PC-3 (cell line): ENCODE results near the gene MECR. TPM values are rescaled to one million over a fixed set of nuclear protein-coding genes. Genes with fewer than 3 reads are reported as not detected.

Experiments used
- ATAC-seq: fragments of 200-7000 bp; cut with Tn5 transposase; 2 replicates; pipeline ENCODE4 v1.9.1; 2020; ENCODE audit warnings: mild to moderate bottlenecking, moderate library complexity
- BruUV-seq: library from RNA; stranded (reverse); fragments of 400-500 nt; replicated peaks from 2 replicates; lab custom pipeline; 2021; lab: Mats Ljungman, UMichigan
- CTCF ChIA-PET: fragments of 300-600 bp; sonication (Branson Sonifier 250); formaldehyde crosslinking; loops from one replicate; lab custom pipeline; 2022; ENCODE audit warnings: antibody characterized with exemption; lab: Charles Lee
- POLR2A ChIA-PET: fragments of 300-600 bp; sonication (Branson Sonifier 250); formaldehyde crosslinking; loops from one replicate; lab custom pipeline; 2022; ENCODE audit warnings: antibody characterized with exemption; ENCODE audit not compliant: unreplicated experiment; lab: Charles Lee
- DNase-seq: peaks from one replicate; pipeline ENCODE4 v3.0.0-alpha.2; 2015
- H2AFZ ChIP-seq: fragments of 300-600 bp; sonication (generic); 2 replicates; pipeline ENCODE4 v1.6.0; 2016; ENCODE audit warnings: antibody characterized with exemption, low read length
- H3F3A ChIP-seq: fragments of 300-600 bp; sonication (generic); one replicate; pipeline ENCODE4 v1.6.0; 2017; ENCODE audit warnings: antibody characterized with exemption, low read length, control low read depth, mild to moderate bottlenecking; ENCODE audit not compliant: unreplicated experiment
- H3K27ac ChIP-seq: fragments of 300-600 bp; sonication (generic); 2 replicates; pipeline ENCODE4 v1.5.1; 2016; ENCODE audit warnings: mild to moderate bottlenecking, low read length
- H3K27me3 ChIP-seq: fragments of 300-600 bp; sonication (generic); 2 replicates; pipeline ENCODE4 v1.6.1; 2016; ENCODE audit warnings: low read length, mixed read lengths
- H3K36me3 ChIP-seq: fragments of 300-600 bp; sonication (generic); 2 replicates; pipeline ENCODE4 v1.6.1; 2016; ENCODE audit warnings: low read depth, mixed run types, low read length, mixed read lengths
- H3K4me1 ChIP-seq: fragments of 300-600 bp; sonication (generic); 2 replicates; pipeline ENCODE4 v1.5.1; 2016; ENCODE audit warnings: low read length; ENCODE audit not compliant: insufficient read depth
- H3K4me2 ChIP-seq: fragments of 300-600 bp; sonication (generic); 2 replicates; pipeline ENCODE4 v1.6.0; 2016; ENCODE audit warnings: low read length
- H3K4me3 ChIP-seq: fragments of 300-600 bp; sonication (generic); 2 replicates; pipeline ENCODE4 v1.5.1; 2016; ENCODE audit warnings: mild to moderate bottlenecking, low read length, mixed read lengths
- H3K79me2 ChIP-seq: fragments of 300-600 bp; sonication (generic); 2 replicates; pipeline ENCODE4 v1.6.1; 2017; ENCODE audit warnings: low read length, mixed read lengths
- H3K9ac ChIP-seq: fragments of 300-600 bp; sonication (generic); 2 replicates; pipeline ENCODE4 v1.6.0; 2016; ENCODE audit warnings: mild to moderate bottlenecking, low read length
- H3K9me2 ChIP-seq: fragments of 300-600 bp; sonication (generic); replicated peaks from 2 replicates; pipeline ENCODE4 v1.6.1; 2016; ENCODE audit warnings: mixed run types, low read length, mixed read lengths
- H3K9me3 ChIP-seq: fragments of 300-600 bp; sonication (generic); 2 replicates; pipeline ENCODE4 v1.6.1; 2016; ENCODE audit warnings: low read length, mixed read lengths
- H4K20me1 ChIP-seq: fragments of 300-600 bp; sonication (generic); 2 replicates; pipeline ENCODE4 v1.6.1; 2016; ENCODE audit warnings: low read length, mixed read lengths
- CTCF ChIP-seq: fragments of 300-600 bp; sonication (generic); conservative IDR thresholded peaks from 2 replicates; pipeline ENCODE4 v1.5.1; 2017; ENCODE audit warnings: antibody characterized with exemption, low read depth, mild to moderate bottlenecking, low read length
- EZH2 ChIP-seq: fragments of 300-600 bp; sonication (generic); IDR thresholded peaks from one replicate; pipeline ENCODE4 v1.6.1; 2017; ENCODE audit warnings: antibody characterized with exemption, mild to moderate bottlenecking, low read length; ENCODE audit not compliant: unreplicated experiment
- EZH2phosphoT487 ChIP-seq: fragments of 300-600 bp; sonication (generic); IDR thresholded peaks from 2 replicates; pipeline ENCODE4 v1.6.1; 2018; ENCODE audit warnings: mild to moderate bottlenecking, antibody characterized with exemption, low read length, borderline replicate concordance
- intact Hi-C: fragments of 100-400 bp; cut with micrococcal nuclease; formaldehyde crosslinking; loops from 2 replicates; pipeline ENCODE4 v1.9.0; 2023
- total RNA-seq: library from RNA; depleted of rRNA; stranded (reverse); fragments of >200 nt; gene quantifications from 2 replicates; pipeline ENCODE4 v1.2.3, GENCODE V29; 2014

MECR gene
- total RNA-seq, 1 experiment from 2014 or later: 30.5 TPM

- POLR2A ChIA-PET: no interaction called here
Observed at GRCh38 chr1:29249951-29250581, 19.3 kb upstream of the MECR start.

GRCh38 chr1:29249170-29249691 lies 18.5 kb upstream of the MECR start:
- intact Hi-C loops: no loop called here
- no peak for ATAC-seq
- Histone ChIP-seq H3K27me3 (no peaks in the 10 kb centered on the region), H3K79me2 (peaks cover 3% of the 10 kb centered on the region; the same call in 1 of the 2 replicates), H3F3A (no peaks in the 10 kb centered on the region), H3K4me2 (no peak overlapping the region), H3K9ac (no peak overlapping the region), H2AFZ (no peak overlapping the region), H4K20me1 (no peaks in the 10 kb centered on the region), H3K27ac (no peak overlapping the region), H3K4me3 (no peak overlapping the region), H3K9me3 (no peaks in the 10 kb centered on the region), H3K36me3 (no peaks in the 10 kb centered on the region), H3K4me1 (peaks cover 3% of the 10 kb centered on the region; the same call in 1 of the 2 replicates), H3K9me2 (no peaks in the 10 kb centered on the region)
- no peak for DNase-seq
- ChIA-PET CTCF (no interaction called here), POLR2A (no interaction called here)
- TF ChIP-seq EZH2: no peak
- TF ChIP-seq CTCF: no peak
- no peak for TF ChIP-seq EZH2phosphoT487
- no TSS peak for BruUV-seq

More at GRCh38 chr1:29249951-29250581, 19.3 kb upstream of the MECR start:
- Histone ChIP-seq H3K27me3 (no peaks in the 10 kb centered on the region), H3F3A (no peaks in the 10 kb centered on the region), H3K79me2 (peaks cover 3% of the 10 kb centered on the region; the same call in 1 of the 2 replicates), H3K4me2 (no peak overlapping the region), H3K9me3 (no peaks in the 10 kb centered on the region), H3K4me3 (no peak overlapping the region), H3K4me1 (peaks cover 3% of the 10 kb centered on the region; the same call in 1 of the 2 replicates), H3K9me2 (no peaks in the 10 kb centered on the region), H3K9ac (no peak overlapping the region), H4K20me1 (no peaks in the 10 kb centered on the region), H2AFZ (no peak overlapping the region), H3K36me3 (no peaks in the 10 kb centered on the region), H3K27ac (no peak overlapping the region)
- CTCF ChIA-PET: no interaction called here
- ATAC-seq (no peak), DNase-seq (no peak)
- no TSS peak for BruUV-seq
- intact Hi-C loops: no loop called here
- TF ChIP-seq EZH2phosphoT487: no peak
- no peak for TF ChIP-seq CTCF
- TF ChIP-seq EZH2: no peak

- Histone ChIP-seq H3K9me2 (no peaks in the 10 kb centered on the region), H2AFZ (no peak overlapping the region), H3F3A (no peaks in the 10 kb centered on the region), H3K4me1 (peaks cover 12% of the 10 kb centered on the region), H3K79me2 (peaks cover 3% of the 10 kb centered on the region; the same call in 1 of the 2 replicates), H3K36me3 (no peaks in the 10 kb centered on the region), H3K4me2 (no peak overlapping the region), H4K20me1 (no peaks in the 10 kb centered on the region), H3K27me3 (no peaks in the 10 kb centered on the region), H3K9me3 (no peaks in the 10 kb centered on the region), H3K4me3 (no peak overlapping the region), H3K9ac (no peak overlapping the region), H3K27ac (no peak overlapping the region)
- TF ChIP-seq EZH2phosphoT487 (no peak), CTCF (no peak), EZH2 (no peak)
- intact Hi-C loops: no loop called here
- no peak for DNase-seq
- CTCF ChIA-PET: no interaction called here
- POLR2A ChIA-PET: no interaction called here
- BruUV-seq: no TSS peak
- ATAC-seq: no peak
Observed at GRCh38 chr1:29248409-29248808, 17.7 kb upstream of the MECR start.
